Activated naive CD4-positive, alpha-beta T cell treated with anti-CD3 and anti-CD28 coated beads, Interleukin-2, amount 50 U/mL, for 72 hours (primary cell): Measurements from ENCODE around the gene PIK3CD. TPM values are rescaled to one million over a fixed set of nuclear protein-coding genes. Genes with fewer than 3 reads are reported as not detected.
"Not testable (repeated sequence)": the region's sequence is repeated elsewhere in the genome, so short reads cannot be mapped to it uniquely, and the experiment has no call there.

ENCODE experiments used
- ATAC-seq, 2 donors: fragments of 150-1000 bp; cut with Tn5 transposase; 2 replicates each; pipeline ENCODE4 v1.10.0; 2021; ENCODE audit warnings: mild to moderate bottlenecking in 2 of 2, moderate library complexity in 2 of 2
- DNase-seq, 2 donors: peaks; one replicate each; pipeline ENCODE4 v3.0.0; 2021 to 2022; ENCODE audit warnings: low spot score in 2 of 2
- H3K27ac Mint-ChIP-seq, 2 donors: one replicate each; pipeline ENCODE4 v1.8.0; 2022; ENCODE audit warnings: mild to moderate bottlenecking in 2 of 2, mixed read lengths in 2 of 2
- H3K36me3 Mint-ChIP-seq, 2 donors: one replicate each; pipeline ENCODE4 v1.8.0; 2022; ENCODE audit warnings: mixed read lengths in 2 of 2
- H3K9me3 Mint-ChIP-seq, 2 donors: one replicate each; pipeline ENCODE4 v1.8.0; 2022; ENCODE audit warnings: mixed read lengths in 2 of 2
- total RNA-seq, 2 donors: library from RNA; stranded (reverse); gene quantifications; one replicate each; pipeline ENCODE4 v1.2.3, GENCODE V29; 2022

Gene PIK3CD
- total RNA-seq, 2 donors from 2014 or later, result 118 to 138 TPM

- peaks cover 7 to 40% of the 10 kb centered on the region in 2 donors for H3K36me3 Mint-ChIP-seq
- no peak for ATAC-seq
- DNase-seq, result no peak
- H3K27ac Mint-ChIP-seq, result peak overlapping the region; percentile 17 to 45
- no peaks in the 10 kb centered on the region for H3K9me3 Mint-ChIP-seq
These were observed 13.7 kb downstream of the PIK3CD start for GRCh38 chr1:9665193-9665592.

- ATAC-seq (no peak), DNase-seq (no peak)
- Mint-ChIP-seq H3K27ac (peak overlapping the region in 1 of 2 donors; percentile 53), H3K36me3 (peaks cover 4 to 43% of the 10 kb centered on the region in 2 donors), H3K9me3 (no peaks in the 10 kb centered on the region)
These were observed 16.5 kb downstream of the PIK3CD start for GRCh38 chr1:9668080-9668479.

GRCh38 chr1:9670085-9670484 is 18.6 kb downstream of the PIK3CD start:
- no peak for DNase-seq

GRCh38 chr1:9671377-9672140 is 20.0 kb downstream of the PIK3CD start:
- Mint-ChIP-seq H3K27ac (peak overlapping the region; percentile 94 to 95), H3K36me3 (peaks cover 4 to 47% of the 10 kb centered on the region in 2 donors), H3K9me3 (no peaks in the 10 kb centered on the region)
- DNase-seq (no peak), ATAC-seq (peak; percentile 80 to 84)

More at GRCh38 chr1:9670085-9670484, 18.6 kb downstream of the PIK3CD start:
- ATAC-seq, result peak; percentile 70 to 78
- Mint-ChIP-seq H3K9me3 (no peaks in the 10 kb centered on the region), H3K27ac (peak overlapping the region; percentile 94 to 95), H3K36me3 (peaks cover 4 to 47% of the 10 kb centered on the region in 2 donors)

- no peak for ATAC-seq
- DNase-seq, result no peak
- H3K27ac Mint-ChIP-seq, result peak overlapping the region; percentile 88 to 94
- peaks cover 10 to 56% of the 10 kb centered on the region in 2 donors for H3K36me3 Mint-ChIP-seq
- H3K9me3 Mint-ChIP-seq, result no peaks in the 10 kb centered on the region
These were observed 20.9 kb downstream of the PIK3CD start for GRCh38 chr1:9672444-9672843.

- peaks cover 6 to 63% of the 10 kb centered on the region in 2 donors for H3K36me3 Mint-ChIP-seq
- peaks cover 0 to 4% of the 10 kb centered on the region in 2 donors for H3K9me3 Mint-ChIP-seq
These were observed 23.9 kb downstream of the PIK3CD start for GRCh38 chr1:9675393-9675792.

GRCh38 chr1:9676128-9676527 is 24.6 kb downstream of the PIK3CD start:
- DNase-seq, ATAC-seq, H3K9me3 Mint-ChIP-seq: not testable (repeated sequence)
- peaks cover 6 to 58% of the 10 kb centered on the region in 2 donors for H3K36me3 Mint-ChIP-seq
- H3K27ac Mint-ChIP-seq, result peak overlapping the region in 1 of 2 donors; percentile 76

More at GRCh38 chr1:9675393-9675792, 23.9 kb downstream of the PIK3CD start:
- no peak for ATAC-seq
- DNase-seq, result no peak
- H3K27ac Mint-ChIP-seq, result no peak overlapping the region

GRCh38 chr1:9676815-9677393 is 25.4 kb downstream of the PIK3CD start:
- peak overlapping the region; percentile 73 to 76 for H3K27ac Mint-ChIP-seq
- H3K36me3 Mint-ChIP-seq, result peaks cover 6 to 52% of the 10 kb centered on the region in 2 donors
- DNase-seq (no peak), ATAC-seq (no peak)
- H3K9me3 Mint-ChIP-seq, result peaks cover 0 to 4% of the 10 kb centered on the region in 2 donors

- DNase-seq (no peak), ATAC-seq (no peak)
- H3K36me3 Mint-ChIP-seq, result peaks cover 6 to 44% of the 10 kb centered on the region in 2 donors
- peaks cover 0 to 4% of the 10 kb centered on the region in 2 donors for H3K9me3 Mint-ChIP-seq
- H3K27ac Mint-ChIP-seq, result no peak overlapping the region
These were observed 28.6 kb downstream of the PIK3CD start for GRCh38 chr1:9680091-9680490.

- H3K9me3 Mint-ChIP-seq, result peaks cover 0 to 4% of the 10 kb centered on the region in 2 donors
- DNase-seq, result no peak
- no peak for ATAC-seq
- peak overlapping the region in 1 of 2 donors; percentile 88 for H3K27ac Mint-ChIP-seq
- H3K36me3 Mint-ChIP-seq, result peaks cover 6 to 44% of the 10 kb centered on the region in 2 donors
These were observed 29.3 kb downstream of the PIK3CD start for GRCh38 chr1:9680828-9681227.

GRCh38 chr1:9684801-9685200 is 33.3 kb downstream of the PIK3CD start:
- Mint-ChIP-seq H3K36me3 (peaks cover 0 to 8% of the 10 kb centered on the region in 2 donors), H3K9me3 (no peaks in the 10 kb centered on the region), H3K27ac (no peak overlapping the region)
- no peak for DNase-seq
- ATAC-seq, result no peak

GRCh38 chr1:9687120-9687873 is 35.8 kb downstream of the PIK3CD start:
- Mint-ChIP-seq H3K36me3 (peaks cover 13 to 26% of the 10 kb centered on the region in 2 donors), H3K27ac (peak overlapping the region; percentile 60 to 75), H3K9me3 (no peaks in the 10 kb centered on the region)
- DNase-seq (peak; percentile 39 to 83), ATAC-seq (peak; percentile 47 to 75)

- no peak for ATAC-seq
- Mint-ChIP-seq H3K36me3 (peaks cover 13 to 32% of the 10 kb centered on the region in 2 donors), H3K27ac (peak overlapping the region; percentile 60 to 75), H3K9me3 (no peaks in the 10 kb centered on the region)
- no peak for DNase-seq
These were observed 36.5 kb downstream of the PIK3CD start for GRCh38 chr1:9687874-9688582.

GRCh38 chr1:9688599-9688998 is 37.1 kb downstream of the PIK3CD start:
- ATAC-seq (no peak), DNase-seq (no peak)
- H3K36me3 Mint-ChIP-seq, result peaks cover 13 to 33% of the 10 kb centered on the region in 2 donors
- H3K9me3 Mint-ChIP-seq, result no peaks in the 10 kb centered on the region
- H3K27ac Mint-ChIP-seq, result peak overlapping the region; percentile 60 to 75

GRCh38 chr1:9689011-9689706 is 37.6 kb downstream of the PIK3CD start:
- Mint-ChIP-seq H3K27ac (peak overlapping the region in 1 of 2 donors; percentile 60), H3K9me3 (no peaks in the 10 kb centered on the region), H3K36me3 (peaks cover 13 to 32% of the 10 kb centered on the region in 2 donors)
- DNase-seq (peak; percentile 67 to 87), ATAC-seq (peak; percentile 70 to 87)

GRCh38 chr1:9689971-9690381 is 38.4 kb downstream of the PIK3CD start:
- peaks cover 13 to 36% of the 10 kb centered on the region in 2 donors for H3K36me3 Mint-ChIP-seq
- peak overlapping the region; percentile 73 to 92 for H3K27ac Mint-ChIP-seq
- DNase-seq (no peak), ATAC-seq (no peak)
- no peaks in the 10 kb centered on the region for H3K9me3 Mint-ChIP-seq
